HG03575 (cell line): ENCODE data around the gene TEX11.
"Not testable (repeated sequence)": the region's sequence is repeated elsewhere in the genome, so short reads cannot be mapped to it uniquely, and the experiment has no call there.

ENCODE experiments used
- ATAC-seq: cut with Tn5 transposase; IDR thresholded peaks from one replicate; pipeline ENCODE4 v1.9.1; 2021; ENCODE audit not compliant: unreplicated experiment, insufficient number of reproducible peaks, low FRiP score; ENCODE audit errors: extremely low read depth

Gene TEX11

DNA sequence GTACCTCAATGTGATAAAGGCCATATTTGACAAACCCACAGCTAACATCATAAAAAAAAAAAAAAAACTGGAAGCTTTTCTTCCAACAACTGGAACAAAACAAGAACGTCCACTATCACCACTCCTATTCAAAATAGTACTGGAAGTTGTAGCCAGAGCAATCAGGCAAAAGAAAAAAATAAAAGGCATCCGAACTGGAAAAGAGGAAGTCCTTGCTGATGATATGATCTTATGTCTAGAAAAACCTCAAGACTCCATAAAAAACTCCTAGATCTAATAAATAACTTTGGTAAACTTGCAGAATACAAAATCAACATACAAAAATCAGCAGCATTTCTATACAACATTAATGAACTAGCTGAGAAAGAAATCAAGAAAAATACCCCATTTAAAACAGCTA is 134.3 kb downstream of the TEX11 start:
- no peak for ATAC-seq

- ATAC-seq: no peak
Measured at GRCh38 chrX:70769659-70770227, 138.8 kb downstream of the TEX11 start.

- ATAC-seq: no peak
Measured at GRCh38 chrX:70762285-70762684, 146.2 kb downstream of the TEX11 start.

- ATAC-seq: no peak
Measured at GRCh38 chrX:70755850-70756249, 152.7 kb downstream of the TEX11 start.

DNA sequence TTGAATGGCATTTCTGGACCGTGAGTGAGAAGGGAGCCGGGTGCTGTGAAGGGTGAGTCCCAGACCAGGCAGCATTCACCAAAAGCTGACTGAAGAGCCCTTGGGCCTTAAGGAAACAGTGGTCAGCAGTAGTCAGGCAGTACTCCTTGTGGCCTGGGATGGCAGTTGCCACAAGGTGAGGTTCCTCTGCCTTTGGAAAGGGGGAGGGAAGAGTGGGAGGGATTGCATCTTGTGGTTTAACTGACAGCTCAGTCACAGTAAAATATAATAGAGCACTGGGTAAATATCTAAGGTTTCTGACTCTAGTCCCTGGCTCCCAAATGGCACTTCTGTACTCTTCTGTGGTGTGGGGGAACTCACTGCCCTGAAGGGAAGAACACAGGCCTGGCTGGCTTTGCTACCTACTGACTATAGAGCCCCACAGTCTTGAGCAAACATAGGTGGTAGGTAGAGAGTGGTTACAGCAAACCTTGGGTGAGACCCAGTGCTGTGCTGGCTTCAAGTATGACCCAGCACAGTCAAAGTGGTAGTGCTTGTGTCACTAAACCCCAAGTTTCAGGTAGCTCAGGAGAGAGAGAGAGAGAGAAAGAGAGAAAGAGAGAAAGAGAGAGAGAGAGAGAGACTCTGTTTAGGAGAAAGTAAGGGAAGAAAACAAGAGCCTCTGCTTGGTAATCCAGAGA is 154.2 kb downstream of the TEX11 start:
- no peak for ATAC-seq

GRCh38 chrX:70733774-70734173 is 174.7 kb downstream of the TEX11 start:
- not testable (repeated sequence) for ATAC-seq

GRCh38 chrX:70727961-70728360 is 180.6 kb downstream of the TEX11 start:
- not testable (repeated sequence) for ATAC-seq

- ATAC-seq: no peak
Measured at GRCh38 chrX:70720721-70721120, 187.8 kb downstream of the TEX11 start.

- not testable (repeated sequence) for ATAC-seq
Measured at GRCh38 chrX:70711336-70711735, 197.2 kb downstream of the TEX11 start.

DNA sequence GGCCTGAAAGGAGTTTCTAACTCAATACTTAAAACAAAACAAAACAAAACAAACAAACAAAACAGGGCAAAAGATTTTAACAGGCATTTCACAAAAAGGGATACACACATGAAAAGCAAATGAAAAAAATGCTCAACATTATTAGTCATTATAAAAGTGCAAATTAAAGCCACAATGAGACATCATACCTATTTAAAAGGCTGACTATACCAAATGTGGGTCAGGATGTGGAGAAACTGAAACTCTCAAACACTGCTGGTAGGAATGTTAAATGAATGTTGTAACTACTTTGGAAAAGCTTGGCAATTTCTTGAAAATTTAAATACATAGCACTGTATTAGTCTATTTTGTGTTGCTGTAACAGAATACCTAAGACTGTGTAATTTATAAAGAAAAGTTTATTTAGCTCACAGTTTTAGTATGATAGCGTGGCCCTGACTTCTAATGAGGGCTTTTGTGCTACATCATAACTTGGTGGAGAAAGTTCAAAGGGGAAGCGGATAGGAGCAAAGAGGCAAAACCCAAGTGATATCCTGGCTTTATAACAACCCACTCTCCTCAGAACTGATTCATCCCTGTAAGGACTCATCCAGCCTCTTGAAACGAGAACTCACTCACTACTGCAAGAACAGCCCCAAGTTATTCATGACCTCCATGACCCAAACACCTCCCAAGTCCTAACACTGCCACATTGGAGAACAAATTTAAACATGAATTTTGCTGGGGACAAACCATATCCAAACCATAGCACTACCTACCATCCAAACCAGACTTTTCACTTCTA is 214.0 kb downstream of the TEX11 start:
- no peak for ATAC-seq

DNA sequence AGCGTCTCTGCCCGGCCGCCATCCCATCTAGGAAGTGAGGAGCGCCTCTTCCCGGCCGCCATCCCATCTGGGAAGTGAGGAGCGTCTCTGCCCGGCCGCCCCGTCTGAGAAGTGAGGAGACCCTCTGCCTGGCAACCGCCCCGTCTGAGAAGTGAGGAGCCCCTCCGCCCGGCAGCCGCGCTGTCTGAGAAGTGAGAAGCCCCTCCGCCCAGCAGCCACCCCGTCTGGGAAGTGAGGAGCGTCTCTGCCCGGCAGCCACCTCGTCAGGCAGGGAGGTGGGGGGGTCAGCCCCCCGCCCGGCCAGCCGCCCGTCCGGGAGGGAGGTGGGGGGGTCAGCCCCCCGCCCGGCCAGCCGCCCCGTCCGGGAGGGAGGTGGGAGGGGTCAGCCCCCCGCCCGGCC is 229.1 kb downstream of the TEX11 start:
- ATAC-seq: not testable (repeated sequence)

- no peak for ATAC-seq
Measured at GRCh38 chrX:70675284-70675683, 233.2 kb downstream of the TEX11 start.

DNA sequence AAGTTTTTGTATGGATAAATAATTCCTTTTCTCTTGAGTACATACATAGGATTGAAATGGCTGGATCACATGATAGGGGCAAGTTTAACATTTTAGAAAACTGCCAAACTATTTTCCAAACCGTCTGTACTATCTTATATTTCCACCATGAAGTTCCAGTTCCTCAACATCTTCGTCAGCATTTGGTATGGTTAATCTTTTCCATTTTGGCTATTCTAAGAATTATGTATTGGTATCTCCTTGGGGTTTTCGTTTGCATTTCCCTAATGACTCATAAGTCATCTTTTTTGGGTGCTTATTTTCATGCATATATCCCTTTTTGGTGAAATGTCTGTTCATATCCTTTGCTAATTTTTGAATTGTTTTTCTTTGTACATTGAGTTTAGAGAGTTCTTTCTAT is 236.2 kb downstream of the TEX11 start:
- no peak for ATAC-seq

- no peak for ATAC-seq
Measured at GRCh38 chrX:70669120-70669519, 239.4 kb downstream of the TEX11 start.

DNA sequence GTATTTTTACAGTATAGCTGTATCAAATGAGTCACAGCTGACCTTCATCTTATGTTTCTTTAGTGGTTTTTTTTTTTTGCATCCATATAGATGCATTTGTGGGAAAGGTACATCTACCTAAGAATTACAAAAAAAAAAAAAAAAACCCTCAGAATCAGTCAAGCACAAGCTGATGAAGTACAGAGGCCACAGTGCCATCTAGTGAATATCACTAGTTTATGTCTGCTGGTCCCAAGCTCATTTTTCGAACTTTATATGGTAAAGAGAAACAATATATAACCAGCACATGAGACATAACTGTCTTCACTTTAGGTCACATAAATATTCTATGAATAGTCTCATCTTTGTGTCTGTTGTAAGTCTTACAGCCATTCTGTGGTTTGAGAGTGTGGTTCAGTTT is 243.8 kb downstream of the TEX11 start:
- no peak for ATAC-seq

DNA sequence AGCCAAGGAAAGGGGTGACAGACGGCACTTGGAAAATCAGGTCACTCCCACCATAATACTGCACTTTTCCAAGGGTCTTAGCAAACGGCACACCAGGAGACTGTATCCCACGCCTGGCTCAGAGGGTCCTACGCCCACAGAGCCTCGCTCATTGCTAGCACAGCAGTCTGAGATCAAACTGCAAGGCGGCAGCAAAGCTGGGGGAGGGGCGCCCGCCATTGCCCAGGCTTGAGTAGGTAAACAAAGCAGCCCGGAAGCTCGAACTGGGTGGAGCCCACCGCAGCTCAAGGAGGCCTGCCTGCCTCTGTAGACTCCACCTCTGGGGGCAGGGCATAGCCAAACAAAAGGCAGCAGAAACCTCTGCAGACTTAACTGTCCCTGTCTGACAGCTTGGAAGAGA is 247.4 kb downstream of the TEX11 start:
- not testable (repeated sequence) for ATAC-seq

DNA sequence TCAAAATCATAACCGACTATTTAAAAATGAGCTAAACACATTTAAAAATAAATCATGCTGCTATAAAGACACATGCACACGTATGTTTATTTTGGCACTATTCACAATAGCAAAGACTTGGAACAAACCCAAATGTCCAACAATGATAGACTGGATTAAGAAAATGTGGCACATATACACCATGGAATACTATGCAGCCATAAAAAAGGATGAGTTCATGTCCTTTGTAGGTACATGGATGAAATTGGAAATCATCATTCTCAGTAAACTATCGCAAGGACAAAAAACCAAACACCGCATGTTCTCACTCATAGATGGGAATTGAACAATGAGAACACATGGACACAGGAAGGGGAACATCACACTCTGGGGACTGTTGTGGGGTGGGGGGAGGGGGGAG is 251.0 kb downstream of the TEX11 start:
- not testable (repeated sequence) for ATAC-seq

- no peak for ATAC-seq
Measured at GRCh38 chrX:70656304-70656703, 252.2 kb downstream of the TEX11 start.

DNA sequence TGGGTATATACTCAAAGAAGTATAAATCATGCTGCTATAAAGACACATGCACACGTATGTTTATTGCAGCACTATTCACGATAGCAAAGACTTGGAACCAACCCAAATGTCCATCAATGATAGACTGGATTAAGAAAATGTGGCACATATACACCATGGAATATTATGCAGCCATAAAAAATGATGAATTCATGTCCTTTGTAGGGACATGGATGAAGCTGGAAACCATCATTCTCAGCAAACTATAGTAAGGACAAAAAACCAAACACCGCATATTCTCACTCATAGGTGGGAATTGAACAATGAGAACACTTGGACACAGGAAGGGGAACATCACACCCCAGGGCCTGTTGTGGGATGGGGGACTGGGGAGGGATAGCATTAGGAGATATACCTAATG is 260.6 kb downstream of the TEX11 start:
- not testable (repeated sequence) for ATAC-seq

DNA sequence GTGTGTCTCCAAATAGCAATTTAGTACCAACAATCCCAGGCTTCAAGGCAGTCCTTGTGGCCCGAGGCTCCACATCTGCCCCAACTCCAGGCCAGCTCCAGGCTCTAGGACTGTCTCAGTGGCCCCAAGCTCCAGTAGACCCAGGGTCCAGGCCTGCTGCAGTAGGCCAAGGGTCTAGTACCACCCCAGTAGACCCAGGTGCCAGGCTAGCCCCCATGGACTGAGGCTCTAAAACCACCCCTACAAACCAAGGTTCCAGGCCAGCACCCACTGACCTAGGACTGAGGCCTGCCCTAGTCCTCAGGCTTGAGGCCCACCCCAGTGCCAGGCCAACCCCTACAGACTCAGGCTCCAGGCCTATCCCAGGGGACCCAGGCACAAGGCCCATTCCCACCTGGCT is 272.3 kb downstream of the TEX11 start:
- ATAC-seq: no peak
